Stimulated activated CD8-positive, alpha-beta memory T cell treated with anti-CD3 and anti-CD28 coated beads, Interleukin-15, amount 100 ng/mL, for 4 hours (primary cell): ENCODE data around the gene RNF126.
"Not testable (repeated sequence)": the region's sequence is repeated elsewhere in the genome, so short reads cannot be mapped to it uniquely, and the experiment has no call there.

Experiments
- DNase-seq, 2 donors: peaks; one replicate each; pipeline ENCODE4 v3.0.0-alpha.2; 2020; ENCODE audit warnings: low read depth in 2 of 2

Gene RNF126

DNA sequence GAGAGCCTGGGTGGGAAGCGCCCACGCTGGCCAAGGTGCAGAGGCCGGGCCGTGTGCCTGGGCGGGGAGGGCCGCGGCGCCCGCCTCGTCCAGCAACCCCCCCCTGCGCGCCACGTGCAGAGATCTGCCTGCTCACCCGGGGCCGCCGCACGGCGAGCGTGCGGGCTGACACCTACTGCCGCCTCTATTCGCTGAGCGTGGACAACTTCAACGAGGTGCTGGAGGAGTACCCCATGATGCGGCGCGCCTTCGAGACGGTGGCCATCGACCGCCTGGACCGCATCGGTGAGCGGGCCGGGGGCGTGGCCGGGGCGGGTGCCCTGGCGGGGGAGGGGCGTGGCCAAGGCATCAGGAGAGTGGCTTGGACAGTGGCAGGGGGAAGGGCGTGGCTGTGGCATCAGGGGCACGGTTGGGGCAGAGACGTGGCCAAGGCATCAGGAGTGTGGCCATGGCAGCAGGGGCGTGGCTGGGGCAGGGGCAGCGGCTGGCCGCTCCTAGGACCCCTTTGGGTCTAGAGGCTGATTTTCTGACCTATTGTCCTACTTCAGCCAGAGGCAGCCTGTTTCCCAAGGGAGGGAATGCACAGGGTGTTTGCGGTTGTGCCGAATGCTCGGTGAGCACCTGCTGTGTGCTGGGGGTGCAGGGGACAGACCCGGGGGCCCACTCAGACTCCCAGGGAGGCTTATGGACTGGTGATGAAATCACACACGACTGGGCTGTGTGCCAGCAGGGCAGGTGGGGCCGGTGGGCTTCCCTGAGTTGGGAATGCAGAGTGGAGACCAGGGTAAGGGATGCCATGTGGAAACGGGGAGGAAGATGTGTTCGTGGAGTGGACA, 49.1 kb downstream of the RNF126 start:
- DNase-seq, result no peak

DNA sequence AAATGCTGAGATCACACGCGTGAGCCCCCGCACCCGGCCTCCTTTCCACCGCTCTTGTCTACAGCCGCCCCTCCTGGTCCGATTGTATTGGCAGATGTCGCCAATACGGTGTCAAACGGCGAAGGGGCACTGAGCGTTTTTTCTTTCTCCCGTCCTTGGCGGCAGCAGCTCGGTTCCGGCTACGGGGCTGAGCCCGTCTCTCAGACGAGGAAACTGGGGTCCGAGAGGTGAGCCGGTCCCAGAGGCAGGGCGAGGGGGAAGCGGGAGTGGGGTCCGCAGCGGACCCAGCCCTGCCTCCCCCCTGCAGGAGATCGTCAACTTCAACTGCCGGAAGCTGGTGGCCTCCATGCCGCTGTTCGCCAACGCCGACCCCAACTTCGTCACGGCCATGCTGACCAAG, 50.1 kb downstream of the RNF126 start:
- DNase-seq, result no peak

DNA sequence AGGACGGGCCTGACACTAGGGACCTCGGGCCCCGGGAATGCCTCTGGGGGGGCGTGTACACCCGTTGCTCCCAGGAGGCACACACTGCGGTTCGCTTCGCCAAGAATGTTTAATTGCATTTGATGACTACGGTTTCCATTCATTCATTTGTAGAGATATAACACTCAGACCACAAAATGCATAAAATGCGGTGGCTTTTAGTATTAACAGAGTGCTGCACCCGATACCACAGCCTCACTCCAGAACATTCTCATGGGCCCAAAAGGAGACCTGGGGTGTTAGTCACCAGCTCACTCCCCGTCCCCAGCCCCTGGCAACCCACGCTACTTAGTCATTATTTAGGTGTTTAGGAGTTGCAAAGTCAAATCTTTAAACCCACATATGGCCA, 51.5 kb downstream of the RNF126 start:
- DNase-seq, result peak; percentile 43 to 63

DNA sequence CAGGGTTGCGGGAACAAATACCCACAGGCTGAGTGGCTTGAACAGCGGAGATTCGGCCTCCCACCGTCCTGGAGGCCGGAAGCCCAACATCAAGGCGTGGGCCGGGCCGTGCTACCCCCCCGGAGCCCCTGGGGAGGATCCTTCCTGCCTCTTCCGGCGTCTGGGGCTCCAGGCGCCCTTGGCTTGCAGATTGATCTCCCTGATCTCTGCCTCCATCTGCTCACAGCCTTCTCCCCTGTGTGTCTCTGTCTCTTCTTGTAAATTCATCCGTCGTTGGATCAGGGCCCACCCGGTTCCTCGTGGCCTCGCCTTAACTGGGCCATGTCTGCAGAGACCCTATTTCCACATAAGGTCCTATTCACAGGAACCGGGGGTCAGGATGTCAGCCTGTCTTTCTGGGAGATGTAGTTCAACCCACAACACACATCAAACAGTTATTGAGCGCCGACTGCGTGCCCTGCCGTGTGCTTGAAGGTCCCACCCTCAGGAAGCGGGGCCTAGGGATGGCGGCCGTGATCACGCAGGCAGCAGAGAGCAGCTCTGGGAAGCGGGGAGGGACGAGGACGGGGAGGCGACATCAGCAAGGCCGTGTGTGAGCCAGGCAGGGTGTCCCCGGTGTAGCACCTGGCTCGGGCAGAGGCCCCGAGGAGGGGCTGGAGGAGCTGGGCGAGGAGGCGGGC, 52.1 kb downstream of the RNF126 start:
- DNase-seq, result peak in 1 of 2 donors; percentile 12

DNA sequence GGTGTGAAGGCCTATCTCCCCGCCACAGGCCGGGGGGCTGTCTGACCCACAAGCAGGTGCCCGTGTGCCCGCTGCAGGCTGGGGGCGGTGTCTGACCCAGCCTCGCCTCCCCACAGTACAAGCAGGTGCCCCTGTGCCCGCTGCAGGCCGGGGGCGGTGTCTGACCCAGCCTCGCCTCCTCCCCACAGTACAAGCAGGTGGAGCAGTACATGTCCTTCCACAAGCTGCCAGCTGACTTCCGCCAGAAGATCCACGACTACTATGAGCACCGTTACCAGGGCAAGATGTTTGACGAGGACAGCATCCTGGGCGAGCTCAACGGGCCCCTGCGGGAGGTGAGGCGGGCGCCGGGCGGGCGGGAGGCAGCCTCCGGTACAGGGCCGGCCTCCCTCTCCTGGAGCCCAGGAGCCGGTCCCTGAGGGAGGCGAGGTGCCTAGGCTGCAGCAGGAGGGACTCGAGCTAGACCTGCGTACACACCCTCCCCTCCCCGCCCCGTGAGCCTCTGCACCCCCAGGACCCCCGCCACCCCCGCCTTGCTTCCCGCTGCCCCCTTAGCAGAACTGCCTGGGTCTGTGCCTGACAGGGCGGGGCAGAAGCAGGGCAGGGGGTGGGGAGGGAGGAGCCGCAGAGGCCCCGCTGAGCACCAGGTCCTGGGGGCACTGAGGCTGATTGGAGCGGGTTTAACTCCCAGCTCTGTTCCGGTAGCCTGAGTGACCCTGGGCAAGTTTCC, 52.8 kb downstream of the RNF126 start:
- no peak for DNase-seq

DNA sequence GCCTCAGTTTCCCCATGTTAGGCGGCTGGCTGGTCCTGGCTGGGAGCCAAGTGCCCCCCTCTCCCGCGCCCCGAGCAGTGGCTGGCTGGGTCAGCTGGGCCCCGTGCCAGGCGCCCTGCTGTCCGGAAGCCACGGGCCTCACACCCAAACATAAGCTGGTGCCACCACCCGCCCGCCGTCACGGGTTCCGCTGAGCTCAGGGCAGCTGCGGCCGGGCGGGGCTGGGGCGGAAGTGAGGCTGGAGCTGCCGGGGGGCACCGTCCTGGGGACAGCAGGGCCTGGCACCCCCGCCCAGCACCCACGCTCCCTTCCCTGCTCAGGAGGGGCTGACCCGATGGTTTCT, 54.0 kb downstream of the RNF126 start:
- DNase-seq, result no peak

DNA sequence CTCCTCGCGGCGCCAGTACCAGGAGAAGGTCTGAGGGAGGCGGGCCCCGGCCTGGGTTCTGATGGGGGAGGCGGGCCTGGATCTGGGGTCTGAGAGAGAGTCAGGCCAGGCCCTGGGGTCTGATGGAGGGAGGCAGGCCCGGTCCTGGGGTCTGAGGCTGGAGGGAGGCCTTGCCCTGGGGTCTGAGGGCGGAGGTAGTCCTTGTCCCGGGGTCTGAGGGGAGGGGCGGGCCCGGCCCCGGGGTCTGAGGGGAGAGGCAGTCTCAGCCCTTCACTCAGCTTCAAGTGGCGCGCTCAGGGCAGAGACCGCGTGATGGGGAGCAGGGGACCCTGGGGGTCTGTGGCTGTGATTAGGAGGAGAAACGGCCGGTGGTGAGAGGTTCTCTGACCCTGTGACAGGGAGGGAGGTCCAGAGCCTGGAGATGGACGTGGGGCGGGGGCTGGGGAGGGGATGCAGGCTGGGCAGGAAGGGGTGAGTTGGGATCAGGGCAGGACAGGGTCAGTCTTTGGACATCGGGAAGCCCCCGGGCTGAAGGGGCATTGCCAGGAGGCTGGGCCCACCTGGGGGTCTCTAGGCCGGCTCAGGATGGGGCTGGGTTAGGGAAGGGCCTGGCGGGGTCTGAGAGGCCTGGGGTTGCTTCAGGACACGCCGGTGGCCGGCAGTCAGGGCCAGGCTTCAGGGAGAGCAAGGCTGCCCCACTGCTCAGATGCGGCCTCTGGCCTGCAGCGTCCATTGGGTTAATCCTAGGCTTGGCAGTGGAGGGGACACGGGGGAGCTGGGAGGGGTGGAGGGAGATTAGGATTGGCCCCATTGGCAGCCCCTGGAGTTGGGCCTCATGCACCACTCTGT, 54.6 kb downstream of the RNF126 start:
- no peak for DNase-seq

DNA sequence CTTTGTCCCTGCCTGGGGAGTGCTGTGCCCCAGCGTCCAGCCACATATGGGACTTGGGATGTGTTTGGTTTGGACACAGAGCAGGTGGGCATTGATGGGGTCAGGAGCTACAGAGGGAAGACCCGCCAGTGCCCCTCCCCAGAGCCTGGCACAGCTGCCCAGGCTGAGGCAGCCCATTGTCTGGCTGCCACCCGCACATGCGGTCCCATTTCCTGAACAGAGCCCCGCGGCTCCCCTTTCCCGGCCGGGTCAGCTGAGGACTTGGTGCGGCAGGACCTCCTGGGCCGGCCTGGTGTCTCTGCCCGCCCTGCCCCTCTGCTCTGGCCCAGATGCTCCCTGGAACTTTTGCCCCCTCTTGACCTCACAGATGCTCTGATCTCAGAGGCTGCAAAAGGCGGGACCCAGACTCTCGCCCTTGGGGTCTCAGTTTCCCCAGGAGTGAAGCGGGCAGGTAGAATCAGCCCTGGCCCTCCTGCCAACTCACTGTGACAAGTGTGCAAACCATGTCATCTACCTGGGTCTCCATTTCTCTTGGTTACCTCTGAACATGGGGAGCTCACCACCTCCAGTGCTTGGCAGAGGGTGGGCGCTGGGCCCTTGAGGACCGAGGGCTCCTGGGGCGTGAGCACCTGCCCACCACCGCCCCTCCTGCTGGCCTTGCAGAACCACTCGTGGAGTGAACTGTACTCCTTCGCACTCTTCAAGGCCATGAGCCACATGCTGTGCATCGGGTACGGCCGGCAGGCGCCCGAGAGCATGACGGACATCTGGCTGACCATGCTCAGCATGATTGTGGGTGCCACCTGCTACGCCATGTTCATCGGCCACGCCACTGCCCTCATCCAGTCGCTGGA, 55.5 kb downstream of the RNF126 start:
- DNase-seq, result no peak

DNA sequence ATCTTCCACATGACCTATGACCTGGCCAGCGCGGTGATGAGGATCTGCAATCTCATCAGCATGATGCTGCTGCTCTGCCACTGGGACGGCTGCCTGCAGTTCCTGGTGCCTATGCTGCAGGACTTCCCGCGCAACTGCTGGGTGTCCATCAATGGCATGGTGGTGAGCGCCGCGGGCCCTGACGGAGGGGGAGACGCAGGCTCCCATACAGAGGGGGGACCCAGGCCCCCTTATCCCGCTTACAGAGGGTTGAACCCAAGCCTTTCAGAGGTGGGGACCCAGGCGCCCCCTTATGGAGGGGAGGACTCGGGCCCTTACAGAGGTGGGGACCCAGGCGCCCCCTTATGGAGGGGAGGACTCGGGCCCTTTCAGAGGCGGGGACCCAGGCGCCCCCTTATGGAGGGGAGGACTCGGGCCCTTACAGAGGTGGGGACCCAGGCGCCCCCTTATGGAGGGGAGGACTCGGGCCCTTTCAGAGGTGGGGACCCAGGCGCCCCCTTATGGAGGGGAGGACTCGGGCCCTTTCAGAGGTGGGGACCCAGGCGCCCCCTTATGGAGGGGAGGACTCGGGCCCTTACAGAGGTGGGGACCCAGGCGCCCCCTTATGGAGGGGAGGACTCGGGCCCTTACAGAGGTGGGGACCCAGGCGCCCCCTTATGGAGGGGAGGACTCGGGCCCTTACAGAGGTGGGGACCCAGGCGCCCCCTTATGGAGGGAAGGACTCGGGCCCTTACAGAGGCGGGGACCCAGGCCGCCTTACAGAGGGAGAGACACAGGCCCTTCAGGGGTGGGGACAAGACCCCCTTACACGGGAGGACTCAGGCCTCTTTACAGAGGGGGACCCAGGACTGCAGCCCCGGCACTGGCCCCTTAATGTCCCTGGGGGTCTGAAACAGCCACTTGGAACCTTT, 57.7 kb downstream of the RNF126 start:
- DNase-seq, result not testable (repeated sequence)

DNA sequence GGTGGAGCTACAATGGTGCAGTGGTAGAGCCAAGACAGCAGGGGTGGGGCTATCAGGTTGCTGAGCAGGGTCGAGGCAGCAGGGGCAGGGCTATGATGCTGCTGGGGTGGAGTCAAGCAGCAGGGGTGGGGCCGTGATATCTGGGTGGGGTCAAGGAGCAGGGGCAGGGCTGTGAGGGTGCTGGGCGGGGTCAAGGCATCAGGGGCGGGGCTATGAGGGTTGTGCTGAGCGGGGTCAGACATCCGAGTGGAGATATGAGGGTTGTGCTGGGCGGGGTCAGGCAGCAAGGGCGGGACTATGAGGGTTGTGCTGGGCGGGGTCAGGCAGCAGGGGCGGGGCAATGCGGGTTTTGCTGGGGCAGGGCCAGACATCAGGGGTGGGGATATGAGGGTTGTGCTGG, 58.7 kb downstream of the RNF126 start:
- no peak for DNase-seq

DNA sequence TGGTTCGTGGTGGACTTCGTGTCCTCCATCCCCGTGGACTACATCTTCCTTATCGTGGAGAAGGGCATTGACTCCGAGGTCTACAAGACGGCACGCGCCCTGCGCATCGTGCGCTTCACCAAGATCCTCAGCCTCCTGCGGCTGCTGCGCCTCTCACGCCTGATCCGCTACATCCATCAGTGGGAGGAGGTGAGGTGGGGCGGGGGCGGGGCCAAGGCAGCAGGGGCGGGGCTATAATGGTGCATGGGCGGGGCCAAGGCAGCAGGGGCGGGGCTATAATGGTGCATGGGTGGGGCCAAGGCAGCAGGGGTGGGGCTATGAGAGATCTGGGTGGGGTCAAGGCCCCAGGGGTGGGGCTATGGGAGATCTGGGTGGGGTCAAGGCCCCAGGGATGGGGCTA, 59.2 kb downstream of the RNF126 start:
- not testable (repeated sequence) for DNase-seq

DNA sequence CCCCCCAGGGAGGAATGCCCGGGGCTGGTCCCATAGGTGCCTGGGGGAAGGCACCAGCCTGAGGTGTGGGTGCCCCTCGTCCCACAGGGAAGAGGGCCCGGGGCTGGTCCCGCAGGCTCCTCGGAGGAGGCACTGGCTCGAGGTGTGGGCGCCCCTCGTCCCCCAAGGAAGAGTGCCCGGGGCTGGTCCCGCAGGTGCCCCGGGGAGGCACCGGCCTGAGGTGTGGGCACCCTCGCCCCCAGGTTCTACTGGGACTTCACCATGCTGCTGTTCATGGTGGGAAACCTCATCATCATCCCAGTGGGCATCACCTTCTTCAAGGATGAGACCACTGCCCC, 59.7 kb downstream of the RNF126 start:
- not testable (repeated sequence) for DNase-seq

DNA sequence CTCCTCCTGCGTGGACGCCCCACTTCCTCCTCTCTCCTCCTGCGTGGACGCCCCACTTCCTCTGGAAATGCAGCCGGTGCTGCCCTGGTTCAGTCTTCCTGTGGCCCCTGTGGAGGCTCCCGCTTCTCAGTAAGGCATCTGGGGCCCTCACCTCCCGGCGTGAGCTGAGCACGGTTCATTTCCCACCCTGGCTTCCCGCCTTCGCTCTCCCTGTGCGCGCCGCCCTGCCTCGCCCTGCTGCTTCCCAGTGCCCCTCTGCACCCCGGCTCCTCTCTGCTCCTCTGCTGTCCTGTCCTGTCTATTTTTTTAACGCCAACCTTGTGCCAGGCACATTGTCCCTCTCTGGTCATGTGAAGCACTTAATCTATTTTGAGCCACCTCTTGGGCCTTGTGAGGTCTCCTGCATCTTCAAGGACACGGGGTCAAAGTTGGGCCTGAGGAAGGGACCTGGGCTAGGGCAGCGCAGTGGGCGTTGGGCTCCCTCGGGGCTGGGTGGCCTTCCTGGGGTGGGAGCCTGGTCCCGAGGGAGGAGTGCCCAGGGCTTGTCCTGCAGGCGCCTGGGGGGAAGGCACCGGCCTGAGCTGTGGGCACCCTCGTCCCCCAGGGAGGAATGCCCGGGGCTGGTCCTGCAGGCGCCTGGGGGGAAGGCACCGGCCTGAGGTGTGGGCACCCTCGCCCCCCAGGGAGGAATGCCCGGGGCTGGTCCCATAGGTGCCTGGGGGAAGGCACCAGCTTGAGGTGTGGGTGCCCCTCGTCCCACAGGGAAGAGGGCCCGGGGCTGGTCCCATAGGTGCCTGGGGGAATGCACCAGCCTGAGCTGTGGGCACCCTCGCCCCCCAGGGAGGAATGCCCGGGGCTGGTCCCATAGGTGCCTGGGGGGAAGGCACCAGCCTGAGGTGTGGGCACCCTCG, 60.4 kb downstream of the RNF126 start:
- no peak for DNase-seq

DNA sequence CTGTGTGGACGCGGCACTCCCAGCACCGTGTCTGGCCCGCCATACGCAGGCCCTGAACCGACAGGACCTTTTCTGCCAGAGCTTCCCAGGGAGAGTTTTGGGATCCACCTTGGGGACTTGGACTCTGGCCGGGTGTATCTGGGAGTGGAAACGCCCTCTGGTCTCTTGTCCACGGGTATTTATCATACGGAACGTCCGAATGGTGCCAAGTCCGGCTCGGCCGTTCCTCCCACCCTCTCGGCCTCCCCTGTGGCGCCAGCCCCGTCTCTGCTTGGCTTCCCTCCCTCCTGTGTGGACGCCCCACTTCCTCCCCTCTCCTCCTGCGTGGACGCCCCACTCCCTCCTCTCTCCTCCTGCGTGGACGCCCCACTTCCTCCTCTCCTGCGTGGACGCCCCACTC, 61.2 kb downstream of the RNF126 start:
- no peak for DNase-seq

DNA sequence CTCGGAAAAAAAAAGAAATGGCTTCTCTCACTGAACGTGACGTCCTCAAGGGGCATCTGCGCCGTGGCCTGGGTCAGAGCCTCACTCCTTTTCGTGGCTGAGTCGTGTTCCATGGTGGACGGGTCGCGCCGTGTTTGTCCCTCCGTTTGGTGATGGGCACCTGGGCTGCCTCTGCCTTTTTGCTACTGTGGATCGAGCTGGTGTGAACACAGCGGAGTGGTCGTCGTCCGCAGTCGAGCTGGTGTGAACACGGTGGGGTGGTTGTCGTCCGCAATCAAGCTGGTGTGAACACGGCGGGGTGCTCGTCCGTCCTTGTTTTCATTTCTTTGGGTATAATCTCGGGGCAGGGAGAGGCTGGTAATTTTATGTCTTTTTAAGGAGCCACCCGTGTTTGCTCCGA, 61.7 kb downstream of the RNF126 start:
- DNase-seq, result no peak
